WI38 (cell line): ENCODE data around the gene CBX4.

Source experiments
- H3K4me3 ChIP-seq: 2 replicates; pipeline ENCODE4 v1.5.1; 2011; ENCODE audit warnings: low read depth, mild to moderate bottlenecking, control low read depth, low read length
- TF ChIP-seq, protein P1 (sequence below): IDR thresholded peaks from 2 replicates; pipeline ENCODE4 v1.5.1; 2012; ENCODE audit warnings: low read depth, mild to moderate bottlenecking, control low read depth, low read length

The CBX4 gene

DNA sequence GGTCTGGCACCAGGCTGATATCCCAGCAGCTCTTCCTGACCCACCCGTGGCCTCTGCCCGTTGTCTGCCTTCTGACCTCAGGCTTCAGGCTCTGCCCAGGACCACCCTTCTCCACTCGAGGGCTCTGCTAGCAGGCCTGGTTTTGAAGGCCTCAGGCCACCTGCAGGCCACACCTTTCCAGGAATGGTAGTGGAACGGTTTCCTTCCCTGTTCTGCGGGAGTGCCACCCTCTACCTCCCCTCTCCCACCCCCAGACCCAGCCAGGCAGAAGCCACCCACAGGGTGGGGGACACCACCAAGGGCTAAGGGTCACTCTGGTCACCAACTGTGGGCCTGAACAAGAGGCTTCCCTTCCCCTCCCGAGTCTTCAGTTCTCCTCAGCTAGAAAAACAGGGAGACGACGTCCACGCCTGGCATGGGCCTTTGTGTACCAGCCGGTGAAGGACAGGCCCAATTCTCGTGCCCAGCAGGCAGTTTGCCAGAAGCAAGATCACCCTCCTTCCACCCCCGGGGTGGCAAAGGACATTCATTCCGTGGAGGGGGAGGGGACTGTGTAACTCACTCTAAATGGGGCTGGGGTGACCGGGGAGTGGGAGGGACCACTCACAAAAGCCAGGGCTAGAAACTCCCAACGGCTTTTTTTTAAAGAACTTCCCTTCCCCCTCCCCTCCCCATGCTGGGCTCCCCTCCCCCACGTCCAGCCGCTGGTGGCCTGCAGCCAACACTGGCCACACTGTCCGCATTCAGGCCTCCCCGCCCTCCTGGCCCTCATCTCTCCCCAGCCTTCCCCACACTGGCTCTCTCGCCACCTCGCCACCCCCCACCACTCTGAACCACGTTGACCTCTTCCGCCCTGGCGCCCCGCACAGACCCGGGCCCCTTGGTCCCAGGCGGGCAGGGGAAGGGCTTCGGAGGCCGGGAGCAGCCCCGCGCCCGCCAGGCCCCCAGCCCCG is 7.7 kb downstream of the CBX4 start:
- no peak overlapping the region for H3K4me3 ChIP-seq
- TF ChIP-seq, protein P1, sequence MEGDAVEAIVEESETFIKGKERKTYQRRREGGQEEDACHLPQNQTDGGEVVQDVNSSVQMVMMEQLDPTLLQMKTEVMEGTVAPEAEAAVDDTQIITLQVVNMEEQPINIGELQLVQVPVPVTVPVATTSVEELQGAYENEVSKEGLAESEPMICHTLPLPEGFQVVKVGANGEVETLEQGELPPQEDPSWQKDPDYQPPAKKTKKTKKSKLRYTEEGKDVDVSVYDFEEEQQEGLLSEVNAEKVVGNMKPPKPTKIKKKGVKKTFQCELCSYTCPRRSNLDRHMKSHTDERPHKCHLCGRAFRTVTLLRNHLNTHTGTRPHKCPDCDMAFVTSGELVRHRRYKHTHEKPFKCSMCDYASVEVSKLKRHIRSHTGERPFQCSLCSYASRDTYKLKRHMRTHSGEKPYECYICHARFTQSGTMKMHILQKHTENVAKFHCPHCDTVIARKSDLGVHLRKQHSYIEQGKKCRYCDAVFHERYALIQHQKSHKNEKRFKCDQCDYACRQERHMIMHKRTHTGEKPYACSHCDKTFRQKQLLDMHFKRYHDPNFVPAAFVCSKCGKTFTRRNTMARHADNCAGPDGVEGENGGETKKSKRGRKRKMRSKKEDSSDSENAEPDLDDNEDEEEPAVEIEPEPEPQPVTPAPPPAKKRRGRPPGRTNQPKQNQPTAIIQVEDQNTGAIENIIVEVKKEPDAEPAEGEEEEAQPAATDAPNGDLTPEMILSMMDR, result no peak

DNA sequence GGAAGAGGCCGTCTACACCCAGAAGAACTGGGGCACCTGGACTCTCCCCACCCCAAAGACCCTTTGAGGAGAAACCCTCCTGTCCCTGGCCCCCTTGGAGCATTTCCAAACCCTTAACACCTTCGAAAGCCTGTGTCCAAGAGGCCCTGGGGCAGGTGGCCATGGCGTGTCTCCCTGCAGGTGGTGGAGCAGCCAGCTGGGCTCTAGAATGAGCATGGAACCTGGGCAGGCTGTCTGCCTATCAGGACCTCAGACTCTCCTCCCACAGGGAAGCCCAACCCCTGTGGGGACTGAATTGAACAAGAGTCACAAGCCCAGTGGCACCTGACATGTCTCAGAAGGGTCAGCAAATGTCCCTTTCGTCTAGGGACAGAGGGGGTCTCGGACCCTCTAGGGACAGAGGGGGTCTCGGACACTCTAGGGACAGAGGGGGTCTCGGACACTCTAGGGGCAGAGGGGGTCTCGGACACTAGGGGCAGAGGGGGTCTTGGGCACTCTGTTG is 8.4 kb downstream of the CBX4 start:
- no peak overlapping the region for H3K4me3 ChIP-seq
- TF ChIP-seq, protein P1, result no peak

DNA sequence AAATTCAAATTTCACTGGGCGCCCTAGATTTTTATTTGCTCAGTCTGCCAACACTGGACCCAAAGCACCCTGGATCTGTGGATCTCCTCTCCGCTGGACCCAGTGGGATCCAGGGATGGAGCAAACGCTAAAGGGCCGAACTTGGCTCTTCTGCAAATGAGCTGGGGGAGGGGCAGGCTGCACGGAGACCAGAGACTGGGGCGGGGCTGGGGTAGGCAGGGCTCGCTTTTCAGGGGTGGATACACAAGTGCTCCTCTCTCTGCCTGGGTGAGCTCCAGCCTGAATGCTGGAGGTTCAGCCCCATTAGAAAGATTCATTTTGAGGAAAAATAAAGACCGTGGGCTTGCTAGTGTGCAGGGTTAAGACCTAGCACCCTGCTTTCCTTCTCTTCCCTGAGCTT is 8.9 kb downstream of the CBX4 start:
- no peak overlapping the region for H3K4me3 ChIP-seq
- TF ChIP-seq, protein P1, result no peak

DNA sequence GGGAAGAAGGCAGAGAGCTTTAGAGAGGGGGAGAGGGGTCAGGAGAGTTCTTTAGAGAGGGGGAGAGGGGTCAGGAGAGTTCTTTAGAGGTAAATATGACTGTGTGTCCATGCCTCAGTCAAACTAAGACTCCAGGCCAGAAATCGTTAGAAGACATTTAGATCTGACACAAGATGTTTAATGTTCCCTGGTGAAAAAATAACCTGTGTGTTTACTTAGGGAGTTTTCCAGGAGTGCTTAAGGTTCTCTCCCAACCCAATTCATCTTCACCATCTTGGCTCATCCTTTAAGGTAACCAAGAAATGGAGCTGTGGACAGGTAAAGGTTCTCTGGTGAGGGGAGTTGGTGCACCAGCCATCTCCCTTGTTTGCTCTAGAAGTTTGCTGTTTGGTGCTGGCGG is 9.8 kb downstream of the CBX4 start:
- no peak overlapping the region for H3K4me3 ChIP-seq
- TF ChIP-seq, protein P1, result no peak

DNA sequence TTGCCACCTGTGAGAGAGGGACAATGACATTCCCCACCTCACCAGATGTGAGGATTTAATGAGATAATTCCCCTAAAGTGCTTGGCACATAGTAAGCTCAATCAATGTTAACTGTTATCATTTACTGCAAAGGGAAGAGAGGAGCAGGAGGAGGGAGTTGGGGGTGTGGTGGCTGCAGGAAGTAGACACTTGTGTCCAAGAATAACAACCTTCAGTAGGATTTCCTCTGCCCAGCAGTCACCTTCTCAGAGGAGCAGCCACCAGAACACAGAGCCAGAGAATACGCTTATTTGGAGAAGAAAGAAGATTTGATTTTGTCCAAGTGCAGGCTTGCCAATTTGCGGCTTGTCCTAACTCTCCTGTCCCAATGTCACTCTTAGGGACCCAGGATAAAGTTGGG is 10.2 kb downstream of the CBX4 start:
- TF ChIP-seq, protein P1, result no peak
- no peak overlapping the region for H3K4me3 ChIP-seq

DNA sequence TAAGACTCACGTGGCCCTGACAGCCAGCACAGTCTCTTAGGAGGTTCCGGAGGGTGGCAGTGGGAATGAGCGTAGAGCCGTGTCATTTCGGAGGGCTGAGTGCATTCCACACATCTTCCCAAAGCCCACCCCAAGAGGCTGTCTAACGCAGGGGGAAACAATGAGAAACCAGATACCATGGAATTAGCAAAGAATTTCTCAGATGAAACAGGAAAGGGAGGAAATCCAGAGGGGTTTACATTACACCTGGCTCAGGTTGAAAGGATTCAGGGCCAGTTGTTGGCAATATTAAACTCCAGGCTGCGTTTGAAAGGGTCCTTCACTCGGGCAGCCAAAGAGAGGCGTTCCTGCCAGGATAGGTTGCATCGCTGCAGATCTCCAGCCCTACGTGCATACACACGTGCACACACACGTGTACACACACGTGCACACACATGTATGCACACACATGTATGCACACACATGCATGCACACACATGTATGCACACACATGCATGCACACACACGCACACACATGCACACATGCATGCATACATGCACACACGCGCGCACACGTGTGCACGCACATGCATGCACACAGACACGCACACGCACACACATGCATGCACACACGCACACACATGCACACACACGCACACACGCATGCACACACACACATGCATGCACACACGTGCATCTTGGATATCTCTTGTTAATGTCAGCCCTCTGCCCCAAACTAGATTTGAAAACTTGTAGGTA is 12.2 kb downstream of the CBX4 start:
- H3K4me3 ChIP-seq, result no peak overlapping the region
- TF ChIP-seq, protein P1, result no peak
